ENCODE measurements around the gene ZNF280C. TPM values are rescaled to one million over a fixed set of nuclear protein-coding genes. Genes with fewer than 3 reads are reported as not detected.
"Not testable (repeated sequence)": the region's sequence is repeated elsewhere in the genome, so short reads cannot be mapped to it uniquely, and the experiment has no call there.

The ZNF280C gene
- total RNA-seq, 1 experiment from 2014 or later, result 22.0 TPM

GRCh38 chrX:130285069-130285620, 16.4 kb upstream of the ZNF280C start:
- H3K36me3 ChIP-seq (ENCODE audit: insufficient read depth, low read length, poor library complexity, severe bottlenecking), result no peaks in the 10 kb centered on the region
- ChIA-PET POLR2A (ENCODE audit: low non-redundant PET) (no interaction called here), CTCF (no interaction called here)
- no TSS peak for BruUV-seq (replicated peaks)
- H3K9me3 ChIP-seq (ENCODE audit: low read depth, low read length, poor library complexity, severe bottlenecking), result no peaks in the 10 kb centered on the region
- H3K27me3 ChIP-seq (replicated peaks; ENCODE audit: insufficient read depth, low read depth, low read length, poor library complexity), result no peaks in the 10 kb centered on the region
- no peaks in the 10 kb centered on the region for H3K4me1 ChIP-seq (ENCODE audit: insufficient read depth, low read length, poor library complexity, severe bottlenecking)
- H3K4me3 ChIP-seq (ENCODE audit: low read depth, low read length, poor library complexity, severe bottlenecking), result no peak overlapping the region
- DNase-seq (ENCODE audit: low spot score), result no peak
- TF ChIP-seq EZH2 (IDR thresholded peaks at IDR 0.05; ENCODE audit: borderline replicate concordance, low read depth, low read length, poor library complexity, severe bottlenecking), result no peak
- no peak for TF ChIP-seq CTCF (conservative IDR thresholded peaks at IDR 0.05; ENCODE audit: low read depth, low read length)
- no peak overlapping the region for H3K27ac ChIP-seq (ENCODE audit: low read depth, low read length, poor library complexity, severe bottlenecking)
- intact Hi-C loops (cut with micrococcal nuclease; ENCODE audit: unreplicated experiment), result no loop called here

GRCh38 chrX:130282151-130282550, 13.5 kb upstream of the ZNF280C start:
- no peak for DNase-seq (ENCODE audit: low spot score)
- no TSS peak for BruUV-seq (replicated peaks)
- TF ChIP-seq CTCF (conservative IDR thresholded peaks at IDR 0.05; ENCODE audit: low read depth, low read length) (no peak), EZH2 (IDR thresholded peaks at IDR 0.05; ENCODE audit: borderline replicate concordance, low read depth, low read length, poor library complexity, severe bottlenecking) (no peak)
- ChIA-PET POLR2A (ENCODE audit: low non-redundant PET) (no interaction called here), CTCF (no interaction called here)
- H3K27me3 ChIP-seq (replicated peaks; ENCODE audit: insufficient read depth, low read depth, low read length, poor library complexity), result no peaks in the 10 kb centered on the region
- no peaks in the 10 kb centered on the region for H3K36me3 ChIP-seq (ENCODE audit: insufficient read depth, low read length, poor library complexity, severe bottlenecking)
- H3K27ac ChIP-seq (ENCODE audit: low read depth, low read length, poor library complexity, severe bottlenecking), result no peak overlapping the region
- intact Hi-C loops (cut with micrococcal nuclease; ENCODE audit: unreplicated experiment), result no loop called here
- H3K4me1 ChIP-seq (ENCODE audit: insufficient read depth, low read length, poor library complexity, severe bottlenecking), result no peaks in the 10 kb centered on the region
- H3K4me3 ChIP-seq (ENCODE audit: low read depth, low read length, poor library complexity, severe bottlenecking), result no peak overlapping the region
- H3K9me3 ChIP-seq (ENCODE audit: low read depth, low read length, poor library complexity, severe bottlenecking), result no peaks in the 10 kb centered on the region

DNA sequence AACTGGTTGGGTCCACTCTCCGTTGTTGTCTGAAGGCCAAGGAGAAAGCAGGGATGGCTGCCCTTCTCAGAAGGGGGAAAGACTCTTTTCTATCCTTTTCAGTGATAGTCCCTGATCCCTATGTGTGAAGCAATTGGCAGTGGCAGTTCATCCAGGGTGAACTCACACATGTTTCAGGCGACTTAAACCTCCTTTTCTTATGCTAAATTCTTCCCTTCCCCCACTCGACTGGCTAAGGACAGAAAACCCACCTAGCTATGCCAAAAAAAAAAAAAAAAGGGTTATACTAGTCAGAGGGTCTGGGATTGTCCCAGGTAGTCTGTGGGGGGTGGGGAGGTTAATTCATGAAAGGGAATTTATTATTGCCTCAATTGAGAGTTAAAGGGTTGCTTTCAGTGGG, 12.2 kb upstream of the ZNF280C start:
- H3K9me3 ChIP-seq (ENCODE audit: low read depth, low read length, poor library complexity, severe bottlenecking), result no peaks in the 10 kb centered on the region
- H3K4me3 ChIP-seq (ENCODE audit: low read depth, low read length, poor library complexity, severe bottlenecking), result no peak overlapping the region
- ChIA-PET POLR2A (ENCODE audit: low non-redundant PET) (no interaction called here), CTCF (no interaction called here)
- no peak for TF ChIP-seq CTCF (conservative IDR thresholded peaks at IDR 0.05; ENCODE audit: low read depth, low read length)
- no peak for TF ChIP-seq EZH2 (IDR thresholded peaks at IDR 0.05; ENCODE audit: borderline replicate concordance, low read depth, low read length, poor library complexity, severe bottlenecking)
- BruUV-seq (replicated peaks), result no TSS peak
- no peak for DNase-seq (ENCODE audit: low spot score)
- intact Hi-C loops (cut with micrococcal nuclease; ENCODE audit: unreplicated experiment), result no loop called here
- H3K27me3 ChIP-seq (replicated peaks; ENCODE audit: insufficient read depth, low read depth, low read length, poor library complexity), result no peaks in the 10 kb centered on the region
- H3K27ac ChIP-seq (ENCODE audit: low read depth, low read length, poor library complexity, severe bottlenecking), result no peak overlapping the region
- H3K4me1 ChIP-seq (ENCODE audit: insufficient read depth, low read length, poor library complexity, severe bottlenecking), result no peaks in the 10 kb centered on the region
- no peaks in the 10 kb centered on the region for H3K36me3 ChIP-seq (ENCODE audit: insufficient read depth, low read length, poor library complexity, severe bottlenecking)

DNA sequence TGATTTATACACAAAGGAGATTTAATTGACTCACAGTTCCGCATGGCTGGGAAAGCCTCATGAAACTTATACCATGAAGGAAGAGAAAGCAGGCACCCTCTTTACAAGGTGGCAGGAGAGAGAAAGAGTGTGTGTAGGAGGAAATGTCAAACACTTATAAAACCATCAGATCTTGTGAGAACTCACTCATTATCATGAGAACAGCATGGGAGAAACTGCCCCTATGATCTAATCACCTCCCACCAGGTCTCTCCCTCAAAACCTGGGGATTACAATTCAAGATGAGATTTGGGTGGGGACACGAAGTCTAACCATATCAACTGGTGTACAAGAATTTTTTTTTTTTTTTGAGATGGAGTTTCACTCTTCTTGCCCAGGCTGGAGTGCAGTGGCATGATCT, 3.6 kb upstream of the ZNF280C start:
- H3K9me3 ChIP-seq (ENCODE audit: low read depth, low read length, poor library complexity, severe bottlenecking); POLR2A ChIA-PET (ENCODE audit: low non-redundant PET); H3K4me3 ChIP-seq (ENCODE audit: low read depth, low read length, poor library complexity, severe bottlenecking); BruUV-seq (replicated peaks); CTCF ChIA-PET; H3K36me3 ChIP-seq (ENCODE audit: insufficient read depth, low read length, poor library complexity, severe bottlenecking); H3K4me1 ChIP-seq (ENCODE audit: insufficient read depth, low read length, poor library complexity, severe bottlenecking); H3K27me3 ChIP-seq (replicated peaks; ENCODE audit: insufficient read depth, low read depth, low read length, poor library complexity); intact Hi-C loops (cut with micrococcal nuclease; ENCODE audit: unreplicated experiment); H3K27ac ChIP-seq (ENCODE audit: low read depth, low read length, poor library complexity, severe bottlenecking); DNase-seq (ENCODE audit: low spot score): not testable (repeated sequence)

DNA sequence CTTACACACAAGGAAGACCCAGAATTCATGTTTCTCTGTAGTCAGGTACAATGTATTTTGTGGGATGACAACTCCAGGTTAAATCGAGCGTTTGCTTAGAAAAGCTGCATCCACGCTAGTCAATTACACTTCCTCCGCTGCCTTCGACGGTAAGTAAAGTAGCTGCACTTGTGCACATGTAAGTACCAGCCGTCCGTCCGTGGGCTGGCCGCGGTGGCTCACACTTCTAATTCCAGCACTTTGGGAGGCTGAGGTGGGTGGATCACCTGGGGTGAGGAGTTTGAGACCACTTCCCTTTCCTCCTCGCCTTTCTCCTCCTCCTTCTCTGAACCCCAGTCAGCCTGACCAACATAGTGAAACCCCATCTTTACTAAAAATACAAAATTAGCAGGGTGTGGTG, 692 bp upstream of the ZNF280C start:
- CTCF ChIA-PET; intact Hi-C loops (cut with micrococcal nuclease; ENCODE audit: unreplicated experiment); H3K9me3 ChIP-seq (ENCODE audit: low read depth, low read length, poor library complexity, severe bottlenecking); BruUV-seq (replicated peaks); H3K27me3 ChIP-seq (replicated peaks; ENCODE audit: insufficient read depth, low read depth, low read length, poor library complexity); POLR2A ChIA-PET (ENCODE audit: low non-redundant PET); H3K36me3 ChIP-seq (ENCODE audit: insufficient read depth, low read length, poor library complexity, severe bottlenecking); H3K27ac ChIP-seq (ENCODE audit: low read depth, low read length, poor library complexity, severe bottlenecking); H3K4me1 ChIP-seq (ENCODE audit: insufficient read depth, low read length, poor library complexity, severe bottlenecking); H3K4me3 ChIP-seq (ENCODE audit: low read depth, low read length, poor library complexity, severe bottlenecking); DNase-seq (ENCODE audit: low spot score): not testable (repeated sequence)
